GM12878 (cell line): ENCODE data around the gene CASP5. TPM values are rescaled to one million over a fixed set of nuclear protein-coding genes. Genes with fewer than 3 reads are reported as not detected.

ENCODE experiments used
- ATAC-seq: fragments of 200-7000 bp; cut with Tn5 transposase; 3 replicates; pipeline ENCODE4 v1.9.1; 2020; ENCODE audit warnings: mild to moderate bottlenecking, moderate library complexity
- BruUV-seq: library from RNA; stranded (reverse); fragments of 400-500 nt; replicated peaks from 2 replicates; lab custom pipeline; 2021; lab: Mats Ljungman, UMichigan
- CTCF ChIA-PET: fragments of 300-600 bp; sonication (Branson Sonifier 250); formaldehyde crosslinking; extraction: SDS; loops from one replicate; lab custom pipeline; 2021; ENCODE audit warnings: inconsistent platforms; lab: Yijun Ruan, JAX
- POLR2A ChIA-PET: fragments of 350-600 bp; formaldehyde crosslinking; extraction: SDS; loops from one replicate; lab custom pipeline; 2021; ENCODE audit warnings: inconsistent platforms; lab: Charles Lee
- RAD21 ChIA-PET: fragments of 300-600 bp; sonication (Branson Sonifier 250); formaldehyde crosslinking; loops from one replicate; lab custom pipeline; 2023; ENCODE audit warnings: antibody characterized with exemption; ENCODE audit not compliant: unreplicated experiment; lab: Charles Lee
- SMC1A ChIA-PET: fragments of 300-600 bp; sonication (Branson Sonifier 250); formaldehyde crosslinking; loops from one replicate; lab custom pipeline; 2023; ENCODE audit not compliant: unreplicated experiment, uncharacterized antibody; lab: Charles Lee
- DNase-seq: peaks from one replicate; pipeline ENCODE4 v3.0.0-alpha.2; 2011; ENCODE audit warnings: low read depth, low spot score
- FAIRE-seq: peaks from 3 replicates; lab custom pipeline; 2011; peaks lifted over from hg19 to GRCh38; lab: Jason Lieb, UNC
- H2AFZ ChIP-seq: 2 replicates; pipeline ENCODE4 v1.6.0; 2011; ENCODE audit warnings: low read depth, low read length, control low read depth; ENCODE audit not compliant: control insufficient read depth
- H3K27ac ChIP-seq: 2 replicates; pipeline ENCODE4 v1.5.1; 2011; ENCODE audit warnings: control low read depth; ENCODE audit not compliant: control insufficient read depth, insufficient read depth
- H3K27me3 ChIP-seq, 2 experiments: replicated peaks in 1 of 2; 2 replicates each; pipeline versions ENCODE4 v1.6.0 to v1.6.1; 2011; ENCODE audit warnings: low read length in 1 of 2; ENCODE audit not compliant: control insufficient read depth in 2 of 2, insufficient read depth in 2 of 2
- H3K36me3 ChIP-seq, 2 experiments: 2 replicates each; pipeline ENCODE4 v1.5.1; 2011; ENCODE audit warnings: low read length in 1 of 2; ENCODE audit not compliant: control insufficient read depth in 2 of 2, insufficient read depth in 2 of 2
- H3K4me1 ChIP-seq: 2 replicates; pipeline ENCODE4 v1.6.1; 2011; ENCODE audit warnings: mild to moderate bottlenecking, low read length, moderate library complexity, mixed read lengths; ENCODE audit not compliant: control insufficient read depth, insufficient read depth
- H3K4me2 ChIP-seq: 2 replicates; pipeline ENCODE4 v1.6.0; 2011; ENCODE audit warnings: control low read depth; ENCODE audit not compliant: control insufficient read depth, insufficient read depth
- H3K4me3 ChIP-seq: fragments of 200-600 bp; sonication (generic); 2 replicates; pipeline ENCODE4 v1.5.1; 2016
- H3K79me2 ChIP-seq: 2 replicates; pipeline ENCODE4 v1.6.0; 2011; ENCODE audit warnings: low read length; ENCODE audit not compliant: control insufficient read depth, insufficient read depth
- H3K9ac ChIP-seq: 2 replicates; pipeline ENCODE4 v1.8.0; 2011; ENCODE audit warnings: low read length, control low read depth, mixed read lengths; ENCODE audit not compliant: control insufficient read depth, insufficient read depth
- H3K9me3 ChIP-seq: replicated peaks from 3 replicates; pipeline ENCODE4 v1.5.1; 2011; ENCODE audit warnings: mild to moderate bottlenecking, low read length; ENCODE audit not compliant: control insufficient read depth, insufficient read depth
- H4K20me1 ChIP-seq: 2 replicates; pipeline ENCODE4 v1.6.0; 2011; ENCODE audit not compliant: control insufficient read depth, insufficient read depth
- BHLHE40 ChIP-seq, 2 experiments: fragments of 450-650 bp in 1 of 2; IDR thresholded peaks; 2 replicates each; pipeline ENCODE4 v1.6.1; 2011 to 2017; ENCODE audit warnings: low read depth in 2 of 2, borderline replicate concordance in 1 of 2, improper control_type of control experiment in 1 of 2, low read length in 1 of 2, mild to moderate bottlenecking in 1 of 2
- BMI1 ChIP-seq: fragments of 450-650 bp; IDR thresholded peaks from 2 replicates; pipeline ENCODE4 v1.6.1; 2016; ENCODE audit warnings: mild to moderate bottlenecking, moderate library complexity, borderline replicate concordance
- CBX5 ChIP-seq: sonication (generic); IDR thresholded peaks from 2 replicates; pipeline ENCODE4 v1.6.1; 2016; ENCODE audit warnings: low read depth, moderate library complexity, mild to moderate bottlenecking, inconsistent platforms
- HDAC6 ChIP-seq: fragments of 200-600 bp; sonication (generic); IDR thresholded peaks from one replicate; pipeline ENCODE4 v1.8.0; 2017; ENCODE audit warnings: antibody characterized with exemption; ENCODE audit not compliant: unreplicated experiment
- MTA3 ChIP-seq: IDR thresholded peaks from 2 replicates; pipeline ENCODE4 v1.6.1; 2012; ENCODE audit warnings: low read length, inconsistent platforms, borderline replicate concordance
- POLR2A ChIP-seq: IDR thresholded peaks from 2 replicates; pipeline ENCODE4 v1.6.1; 2011; ENCODE audit warnings: low read depth, mild to moderate bottlenecking, low read length
- SMARCA5 ChIP-seq: fragments of 450-650 bp; IDR thresholded peaks from 2 replicates; pipeline ENCODE4 v1.6.1; 2017; ENCODE audit warnings: mild to moderate bottlenecking
- SUPT20H ChIP-seq: IDR thresholded peaks from 2 replicates; pipeline ENCODE4 v1.6.1; 2011; ENCODE audit warnings: low read depth, mild to moderate bottlenecking, low read length, moderate library complexity, borderline replicate concordance; ENCODE audit not compliant: control insufficient read depth
- ZNF24 ChIP-seq: fragments of 450-650 bp; IDR thresholded peaks from 2 replicates; pipeline ENCODE4 v1.6.1; 2017; ENCODE audit warnings: antibody characterized with exemption, mild to moderate bottlenecking
- WGBS: methylation state at CpG from one replicate; pipeline ENCODE4 v1.1.6; 2016; ENCODE audit warnings: low lambda C conversion rate; ENCODE audit not compliant: insufficient replicate concordance, insufficient coverage; ENCODE audit errors: missing lambda C conversion rate; 5-methylcytosine and 5-hydroxymethylcytosine counted together
- in situ Hi-C: fragments of 300-500 bp; cut with MboI; formaldehyde crosslinking; loops from 9 replicates; pipeline ENCODE4 v1.14.3; 2018; ENCODE audit warnings: mixed read lengths
- intact Hi-C: fragments of 100-400 bp; cut with micrococcal nuclease; formaldehyde crosslinking; loops from one replicate; pipeline ENCODE4 v1.14.2; 2022; ENCODE audit not compliant: unreplicated experiment
- polyA plus RNA-seq, 11 experiments: library from polyadenylated mRNA; depleted of rRNA in 4 of 11; unstranded in 6 of 11; stranded (reverse) in 5 of 11; fragments of >200 nt; fragmentation: Nextera tagmentation in 4 of 11; fragmentation: Illumina TruSeq in 1 of 11; extraction: Ambion mirVana in 4 of 11; extraction: Trizol in 1 of 11; gene quantifications; 1 replicate in 1 of 11; 2 replicates in 10 of 11; pipeline versions ENCODE4 v1.2.1 to v1.2.3, GENCODE V29; 2011 to 2016; ENCODE audit warnings: inconsistent platforms in 2 of 11, missing spikeins in 2 of 11, low read depth in 1 of 11
- total RNA-seq, 4 experiments: library from RNA; depleted of rRNA in 3 of 4; stranded (reverse); fragments of >200 nt in 3 of 4; fragmentation: Illumina TruSeq in 1 of 4; extraction: Trizol in 1 of 4; gene quantifications; 2 replicates each; pipeline versions ENCODE4 v1.2.1 to v1.2.3, GENCODE V29; 2013 to 2021
- TF ChIP-seq, protein P1 (sequence below): IDR thresholded peaks from 2 replicates; pipeline ENCODE4 v1.6.1; 2011; ENCODE audit warnings: low read depth, low read length, improper control_type of control experiment, borderline replicate concordance
- TF ChIP-seq, protein P2 (sequence below): fragments of 450-650 bp; IDR thresholded peaks from 2 replicates; pipeline ENCODE4 v1.6.1; 2017; ENCODE audit warnings: mild to moderate bottlenecking, low read depth, inconsistent platforms; ENCODE audit not compliant: poor library complexity, severe bottlenecking
- TF ChIP-seq, protein P3 (sequence below): fragments of 450-650 bp; IDR thresholded peaks from 2 replicates; pipeline ENCODE4 v1.6.1; 2017; ENCODE audit warnings: antibody characterized with exemption, mild to moderate bottlenecking, moderate library complexity
- TF ChIP-seq, protein P4 (sequence below): fragments of 450-650 bp; IDR thresholded peaks from 2 replicates; pipeline ENCODE4 v1.6.1; 2017; ENCODE audit warnings: low read depth, mild to moderate bottlenecking, moderate library complexity

The CASP5 gene
- total and polyA plus RNA-seq, 10 of the 15 experiments (the other 5 are each of a cell fraction or from before 2014, with no cell fraction given): not detected

DNA sequence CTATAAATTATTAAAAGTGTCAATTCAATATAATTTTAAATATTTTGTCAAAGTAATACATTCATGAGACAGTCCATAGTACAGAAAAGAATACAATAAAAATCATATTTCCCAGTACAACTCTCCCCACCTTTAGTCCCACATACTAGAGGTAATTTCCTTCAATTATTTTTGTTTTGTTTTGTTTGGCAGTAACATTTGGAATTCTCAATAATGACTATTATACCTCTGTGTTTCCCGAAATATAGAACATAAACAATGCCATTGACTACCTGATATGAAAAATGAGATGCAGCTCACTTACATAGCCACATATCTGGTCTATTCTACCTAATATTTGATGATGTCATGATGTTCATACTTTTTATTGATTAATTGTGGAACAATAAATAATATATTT is 30.2 kb downstream of the CASP5 start:
- Histone ChIP-seq H3K9me3 (no peaks in the 10 kb centered on the region), H3K79me2 (no peaks in the 10 kb centered on the region), H3K4me3 (no peak overlapping the region), H3K36me3 (no peaks in the 10 kb centered on the region), H4K20me1 (no peaks in the 10 kb centered on the region), H3K27me3 (no peaks in the 10 kb centered on the region; a peak in 1 of 4 replicates), H3K9ac (no peak overlapping the region), H2AFZ (no peak overlapping the region), H3K4me2 (no peak overlapping the region), H3K27ac (no peak overlapping the region), H3K4me1 (no peaks in the 10 kb centered on the region)
- ChIA-PET POLR2A (no interaction called here), SMC1A (interaction anchor here (1.1 kb wide), 1 partner anchor 25 kb away, joined by 3 read pairs; the partner anchor contains the start of gene CASP4), CTCF (no interaction called here), RAD21 (no interaction called here)
- in situ Hi-C loops (no loop called here), intact Hi-C loops (no loop called here)
- 0% methylated on average over 1 of the region's 1 CpG for WGBS
- no peak for FAIRE-seq
- no TSS peak for BruUV-seq
- no peak for DNase-seq
- no peak for ATAC-seq
- TF ChIP-seq, protein P1, sequence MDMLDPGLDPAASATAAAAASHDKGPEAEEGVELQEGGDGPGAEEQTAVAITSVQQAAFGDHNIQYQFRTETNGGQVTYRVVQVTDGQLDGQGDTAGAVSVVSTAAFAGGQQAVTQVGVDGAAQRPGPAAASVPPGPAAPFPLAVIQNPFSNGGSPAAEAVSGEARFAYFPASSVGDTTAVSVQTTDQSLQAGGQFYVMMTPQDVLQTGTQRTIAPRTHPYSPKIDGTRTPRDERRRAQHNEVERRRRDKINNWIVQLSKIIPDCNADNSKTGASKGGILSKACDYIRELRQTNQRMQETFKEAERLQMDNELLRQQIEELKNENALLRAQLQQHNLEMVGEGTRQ: no peak
- TF ChIP-seq, protein P2, sequence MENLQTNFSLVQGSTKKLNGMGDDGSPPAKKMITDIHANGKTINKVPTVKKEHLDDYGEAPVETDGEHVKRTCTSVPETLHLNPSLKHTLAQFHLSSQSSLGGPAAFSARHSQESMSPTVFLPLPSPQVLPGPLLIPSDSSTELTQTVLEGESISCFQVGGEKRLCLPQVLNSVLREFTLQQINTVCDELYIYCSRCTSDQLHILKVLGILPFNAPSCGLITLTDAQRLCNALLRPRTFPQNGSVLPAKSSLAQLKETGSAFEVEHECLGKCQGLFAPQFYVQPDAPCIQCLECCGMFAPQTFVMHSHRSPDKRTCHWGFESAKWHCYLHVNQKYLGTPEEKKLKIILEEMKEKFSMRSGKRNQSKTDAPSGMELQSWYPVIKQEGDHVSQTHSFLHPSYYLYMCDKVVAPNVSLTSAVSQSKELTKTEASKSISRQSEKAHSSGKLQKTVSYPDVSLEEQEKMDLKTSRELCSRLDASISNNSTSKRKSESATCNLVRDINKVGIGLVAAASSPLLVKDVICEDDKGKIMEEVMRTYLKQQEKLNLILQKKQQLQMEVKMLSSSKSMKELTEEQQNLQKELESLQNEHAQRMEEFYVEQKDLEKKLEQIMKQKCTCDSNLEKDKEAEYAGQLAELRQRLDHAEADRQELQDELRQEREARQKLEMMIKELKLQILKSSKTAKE: no peak
- TF ChIP-seq, protein P3, sequence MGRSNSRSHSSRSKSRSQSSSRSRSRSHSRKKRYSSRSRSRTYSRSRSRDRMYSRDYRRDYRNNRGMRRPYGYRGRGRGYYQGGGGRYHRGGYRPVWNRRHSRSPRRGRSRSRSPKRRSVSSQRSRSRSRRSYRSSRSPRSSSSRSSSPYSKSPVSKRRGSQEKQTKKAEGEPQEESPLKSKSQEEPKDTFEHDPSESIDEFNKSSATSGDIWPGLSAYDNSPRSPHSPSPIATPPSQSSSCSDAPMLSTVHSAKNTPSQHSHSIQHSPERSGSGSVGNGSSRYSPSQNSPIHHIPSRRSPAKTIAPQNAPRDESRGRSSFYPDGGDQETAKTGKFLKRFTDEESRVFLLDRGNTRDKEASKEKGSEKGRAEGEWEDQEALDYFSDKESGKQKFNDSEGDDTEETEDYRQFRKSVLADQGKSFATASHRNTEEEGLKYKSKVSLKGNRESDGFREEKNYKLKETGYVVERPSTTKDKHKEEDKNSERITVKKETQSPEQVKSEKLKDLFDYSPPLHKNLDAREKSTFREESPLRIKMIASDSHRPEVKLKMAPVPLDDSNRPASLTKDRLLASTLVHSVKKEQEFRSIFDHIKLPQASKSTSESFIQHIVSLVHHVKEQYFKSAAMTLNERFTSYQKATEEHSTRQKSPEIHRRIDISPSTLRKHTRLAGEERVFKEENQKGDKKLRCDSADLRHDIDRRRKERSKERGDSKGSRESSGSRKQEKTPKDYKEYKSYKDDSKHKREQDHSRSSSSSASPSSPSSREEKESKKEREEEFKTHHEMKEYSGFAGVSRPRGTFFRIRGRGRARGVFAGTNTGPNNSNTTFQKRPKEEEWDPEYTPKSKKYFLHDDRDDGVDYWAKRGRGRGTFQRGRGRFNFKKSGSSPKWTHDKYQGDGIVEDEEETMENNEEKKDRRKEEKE: no peak
- TF ChIP-seq CBX5: no peak
- no peak for TF ChIP-seq SUPT20H
- no peak for TF ChIP-seq BMI1
- no peak for TF ChIP-seq ZNF24
- TF ChIP-seq, protein P4, sequence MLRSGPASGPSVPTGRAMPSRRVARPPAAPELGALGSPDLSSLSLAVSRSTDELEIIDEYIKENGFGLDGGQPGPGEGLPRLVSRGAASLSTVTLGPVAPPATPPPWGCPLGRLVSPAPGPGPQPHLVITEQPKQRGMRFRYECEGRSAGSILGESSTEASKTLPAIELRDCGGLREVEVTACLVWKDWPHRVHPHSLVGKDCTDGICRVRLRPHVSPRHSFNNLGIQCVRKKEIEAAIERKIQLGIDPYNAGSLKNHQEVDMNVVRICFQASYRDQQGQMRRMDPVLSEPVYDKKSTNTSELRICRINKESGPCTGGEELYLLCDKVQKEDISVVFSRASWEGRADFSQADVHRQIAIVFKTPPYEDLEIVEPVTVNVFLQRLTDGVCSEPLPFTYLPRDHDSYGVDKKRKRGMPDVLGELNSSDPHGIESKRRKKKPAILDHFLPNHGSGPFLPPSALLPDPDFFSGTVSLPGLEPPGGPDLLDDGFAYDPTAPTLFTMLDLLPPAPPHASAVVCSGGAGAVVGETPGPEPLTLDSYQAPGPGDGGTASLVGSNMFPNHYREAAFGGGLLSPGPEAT: no peak
- no peak for TF ChIP-seq HDAC6
- TF ChIP-seq SMARCA5: no peak
- TF ChIP-seq BHLHE40 (IDR thresholded peaks at IDR 0.05; ENCODE audit: borderline replicate concordance in 1 of 2, low read depth in 2 of 2, low read length in 1 of 2): no peak
- TF ChIP-seq MTA3: no peak
- no peak for TF ChIP-seq POLR2A
